Immature natural killer cell (primary cell): ENCODE results near the gene RPAP2. TPM values are rescaled to one million over a fixed set of nuclear protein-coding genes. Genes with fewer than 3 reads are reported as not detected.
"Not testable (repeated sequence)": the region's sequence is repeated elsewhere in the genome, so short reads cannot be mapped to it uniquely, and the experiment has no call there.

Experiments
- DNase-seq, 3 donors: peaks; one replicate each; pipeline ENCODE4 v3.0.0; 2022; ENCODE audit warnings: mixed read lengths in 1 of 3
- H3K27ac Mint-ChIP-seq, 6 donors: one replicate each; pipeline ENCODE4 v1.8.0; 2020; ENCODE audit warnings: mixed read lengths in 6 of 6, mild to moderate bottlenecking in 5 of 6, inconsistent platforms in 4 of 6, moderate library complexity in 3 of 6
- H3K27me3 Mint-ChIP-seq, 3 donors: one replicate each; pipeline ENCODE4 v1.8.0; 2020 to 2021; ENCODE audit warnings: low read depth in 3 of 3, mild to moderate bottlenecking in 3 of 3, mixed read lengths in 3 of 3, moderate library complexity in 3 of 3, inconsistent platforms in 1 of 3
- H3K36me3 Mint-ChIP-seq, 3 donors: one replicate each; pipeline ENCODE4 v1.8.0; 2020; ENCODE audit warnings: mixed read lengths in 3 of 3, inconsistent platforms in 2 of 3, mild to moderate bottlenecking in 2 of 3
- H3K4me1 Mint-ChIP-seq, 2 donors: one replicate each; pipeline ENCODE4 v1.8.0; 2020; ENCODE audit warnings: inconsistent platforms in 2 of 2, mild to moderate bottlenecking in 2 of 2, mixed read lengths in 2 of 2, moderate library complexity in 1 of 2
- H3K4me3 Mint-ChIP-seq, 5 donors: one replicate each; pipeline ENCODE4 v1.8.0; 2020; ENCODE audit warnings: mild to moderate bottlenecking in 5 of 5, mixed read lengths in 5 of 5, inconsistent platforms in 3 of 5, moderate library complexity in 3 of 5
- H3K9me3 Mint-ChIP-seq, 6 donors: one replicate each; pipeline ENCODE4 v1.8.0; 2020; ENCODE audit warnings: mild to moderate bottlenecking in 6 of 6, mixed read lengths in 6 of 6, inconsistent platforms in 4 of 6, moderate library complexity in 3 of 6
- polyA plus RNA-seq, 3 donors: library from polyadenylated mRNA; unstranded; fragments of 300-500 nt; fragmentation: Illumina TruSeq; gene quantifications; one replicate each; pipeline ENCODE4 v1.2.3, GENCODE V29; 2021

The RPAP2 gene
- polyA plus RNA-seq, 3 donors from 2014 or later: 7.9 to 28.6 (median 11.6) TPM

GRCh38 chr1:92367496-92367895 is 68.6 kb downstream of the RPAP2 start:
- peaks cover 40 to 47% of the 10 kb centered on the region in 2 donors for H3K4me1 Mint-ChIP-seq
- H3K36me3 Mint-ChIP-seq: peaks cover 8 to 22% (median 20%) of the 10 kb centered on the region in 3 donors
- H3K4me3 Mint-ChIP-seq: peak overlapping the region; percentile 34 to 84 (median 52)

GRCh38 chr1:92372164-92372563 is 73.3 kb downstream of the RPAP2 start:
- Mint-ChIP-seq H3K27ac (no peak overlapping the region), H3K27me3 (peaks cover 0 to 2% (median 0%) of the 10 kb centered on the region in 3 donors), H3K9me3 (no peaks in the 10 kb centered on the region), H3K4me1 (peaks cover 12 to 18% of the 10 kb centered on the region in 2 donors), H3K36me3 (peaks cover 3 to 22% (median 11%) of the 10 kb centered on the region in 3 donors), H3K4me3 (no peak overlapping the region)
- no peak for DNase-seq

More at GRCh38 chr1:92367496-92367895, 68.6 kb downstream of the RPAP2 start:
- DNase-seq: peak in 2 of 3 donors; percentile 20 to 22
- Mint-ChIP-seq H3K27me3 (peaks cover 0 to 2% (median 0%) of the 10 kb centered on the region in 3 donors), H3K27ac (peak overlapping the region; percentile 10 to 82 (median 72)), H3K9me3 (no peaks in the 10 kb centered on the region)

GRCh38 chr1:92374223-92374622 is 75.4 kb downstream of the RPAP2 start:
- Mint-ChIP-seq H3K4me3 (no peak overlapping the region), H3K4me1 (no peaks in the 10 kb centered on the region), H3K27ac (no peak overlapping the region), H3K27me3 (peaks cover 0 to 2% (median 0%) of the 10 kb centered on the region in 3 donors), H3K9me3 (no peaks in the 10 kb centered on the region), H3K36me3 (peaks cover 3 to 21% (median 12%) of the 10 kb centered on the region in 3 donors)
- DNase-seq: no peak

- Mint-ChIP-seq H3K4me3 (no peak overlapping the region), H3K9me3 (no peaks in the 10 kb centered on the region), H3K4me1 (peaks cover 3 to 7% of the 10 kb centered on the region in 2 donors), H3K27me3 (peaks cover 0 to 2% (median 0%) of the 10 kb centered on the region in 3 donors), H3K36me3 (peaks cover 5 to 18% (median 13%) of the 10 kb centered on the region in 3 donors), H3K27ac (no peak overlapping the region)
- no peak for DNase-seq
These were observed 77.5 kb downstream of the RPAP2 start for GRCh38 chr1:92376345-92376744.

GRCh38 chr1:92377991-92378390 is 79.1 kb downstream of the RPAP2 start:
- H3K9me3 Mint-ChIP-seq, H3K4me3 Mint-ChIP-seq, H3K27ac Mint-ChIP-seq, DNase-seq, H3K27me3 Mint-ChIP-seq, H3K4me1 Mint-ChIP-seq: not testable (repeated sequence)
- peaks cover 6 to 14% (median 13%) of the 10 kb centered on the region in 3 donors for H3K36me3 Mint-ChIP-seq

- Mint-ChIP-seq H3K4me3 (no peak overlapping the region), H3K4me1 (peaks cover 3 to 7% of the 10 kb centered on the region in 2 donors)
These were observed 82.0 kb downstream of the RPAP2 start for GRCh38 chr1:92380867-92381266.

GRCh38 chr1:92393966-92394365 is 95.1 kb downstream of the RPAP2 start:
- Mint-ChIP-seq H3K9me3 (peaks cover 28 to 44% (median 36%) of the 10 kb centered on the region in 6 donors), H3K36me3 (peaks cover 24 to 30% (median 29%) of the 10 kb centered on the region in 3 donors)
- H3K27me3 Mint-ChIP-seq, H3K27ac Mint-ChIP-seq, H3K4me1 Mint-ChIP-seq, H3K4me3 Mint-ChIP-seq, DNase-seq: not testable (repeated sequence)

More at GRCh38 chr1:92380867-92381266, 82.0 kb downstream of the RPAP2 start:
- no peak for DNase-seq
- Mint-ChIP-seq H3K36me3 (peaks cover 16 to 25% (median 22%) of the 10 kb centered on the region in 3 donors), H3K27me3 (no peaks in the 10 kb centered on the region), H3K9me3 (no peaks in the 10 kb centered on the region), H3K27ac (no peak overlapping the region)

GRCh38 chr1:92398519-92398918 is 99.7 kb downstream of the RPAP2 start:
- peaks cover 0 to 6% of the 10 kb centered on the region in 2 donors for H3K4me1 Mint-ChIP-seq
- H3K27me3 Mint-ChIP-seq: no peaks in the 10 kb centered on the region
- H3K4me3 Mint-ChIP-seq: no peak overlapping the region
- H3K9me3 Mint-ChIP-seq: peaks cover 9 to 16% (median 9%) of the 10 kb centered on the region in 6 donors
- no peak for DNase-seq
- peaks cover 0 to 16% (median 2%) of the 10 kb centered on the region in 3 donors for H3K36me3 Mint-ChIP-seq
- H3K27ac Mint-ChIP-seq: peak overlapping the region in 1 of 6 donors; percentile 29

GRCh38 chr1:92399076-92399475 is 100.2 kb downstream of the RPAP2 start:
- DNase-seq: no peak
- H3K4me3 Mint-ChIP-seq: no peak overlapping the region
- H3K9me3 Mint-ChIP-seq: peaks cover 8 to 14% (median 10%) of the 10 kb centered on the region in 6 donors
- H3K36me3 Mint-ChIP-seq: peaks cover 2 to 17% (median 2%) of the 10 kb centered on the region in 3 donors
- H3K27ac Mint-ChIP-seq: no peak overlapping the region
- H3K4me1 Mint-ChIP-seq: peaks cover 0 to 6% of the 10 kb centered on the region in 2 donors
- H3K27me3 Mint-ChIP-seq: no peaks in the 10 kb centered on the region

- Mint-ChIP-seq H3K9me3 (peaks cover 9 to 16% (median 11%) of the 10 kb centered on the region in 6 donors), H3K36me3 (peaks cover 4 to 20% (median 8%) of the 10 kb centered on the region in 3 donors), H3K4me3 (no peak overlapping the region), H3K4me1 (peaks cover 4 to 15% of the 10 kb centered on the region in 2 donors), H3K27ac (no peak overlapping the region), H3K27me3 (peaks cover 0 to 4% (median 0%) of the 10 kb centered on the region in 3 donors)
- DNase-seq: no peak
These were observed 105.8 kb downstream of the RPAP2 start for GRCh38 chr1:92404661-92405060.

GRCh38 chr1:92408825-92409224 is 110.0 kb downstream of the RPAP2 start:
- Mint-ChIP-seq H3K4me3 (no peak overlapping the region), H3K27ac (no peak overlapping the region), H3K9me3 (peaks cover 3 to 8% (median 5%) of the 10 kb centered on the region in 6 donors), H3K27me3 (peaks cover 0 to 4% (median 0%) of the 10 kb centered on the region in 3 donors), H3K4me1 (peaks cover 23 to 33% of the 10 kb centered on the region in 2 donors), H3K36me3 (peaks cover 4 to 9% (median 8%) of the 10 kb centered on the region in 3 donors)
- DNase-seq: no peak

- H3K27me3 Mint-ChIP-seq: peaks cover 0 to 4% (median 0%) of the 10 kb centered on the region in 3 donors
- peaks cover 0 to 4% (median 0%) of the 10 kb centered on the region in 6 donors for H3K9me3 Mint-ChIP-seq
- peaks cover 0 to 4% (median 4%) of the 10 kb centered on the region in 3 donors for H3K36me3 Mint-ChIP-seq
- DNase-seq: no peak
- H3K27ac Mint-ChIP-seq: no peak overlapping the region
- no peak overlapping the region for H3K4me3 Mint-ChIP-seq
- H3K4me1 Mint-ChIP-seq: peaks cover 23 to 33% of the 10 kb centered on the region in 2 donors
These were observed 111.2 kb downstream of the RPAP2 start for GRCh38 chr1:92409946-92410549.

- H3K36me3 Mint-ChIP-seq: peaks cover 0 to 1% (median under 1%) of the 10 kb centered on the region in 3 donors
- H3K9me3 Mint-ChIP-seq: no peaks in the 10 kb centered on the region
- H3K27ac Mint-ChIP-seq: peak overlapping the region in 1 of 6 donors; percentile 35
- peaks cover 23 to 33% of the 10 kb centered on the region in 2 donors for H3K4me1 Mint-ChIP-seq
- peak overlapping the region in 2 of 5 donors; percentile 19 to 40 for H3K4me3 Mint-ChIP-seq
- H3K27me3 Mint-ChIP-seq: peaks cover 0 to 1% (median 1%) of the 10 kb centered on the region in 3 donors
- peak in 1 of 3 donors; percentile 9 for DNase-seq
These were observed 111.8 kb downstream of the RPAP2 start for GRCh38 chr1:92410706-92411105.

GRCh38 chr1:92411511-92411910 is 112.7 kb downstream of the RPAP2 start:
- no peaks in the 10 kb centered on the region for H3K36me3 Mint-ChIP-seq
- no peak for DNase-seq
- H3K27ac Mint-ChIP-seq: peak overlapping the region in 1 of 6 donors; percentile 73
- H3K27me3 Mint-ChIP-seq: peaks cover 0 to 4% (median 0%) of the 10 kb centered on the region in 3 donors
- peaks cover 23 to 33% of the 10 kb centered on the region in 2 donors for H3K4me1 Mint-ChIP-seq
- no peak overlapping the region for H3K4me3 Mint-ChIP-seq
- no peaks in the 10 kb centered on the region for H3K9me3 Mint-ChIP-seq
